NCI-H524 (cell line): ENCODE results near the gene SLC4A7.

Source experiments
- DNase-seq, 2 experiments: peaks; one replicate each; lab custom pipeline; 2025; lab: John Stamatoyannopoulos, UW

The SLC4A7 gene

GRCh38 chr3:27323087-27323570 lies 161.1 kb downstream of the SLC4A7 start:
- DNase-seq: no peak
